Astrocyte (in vitro differentiated cells and primary cell): ENCODE measurements around the gene CAMKMT. TPM values are rescaled to one million over a fixed set of nuclear protein-coding genes. Genes with fewer than 3 reads are reported as not detected.

Experiments used
- DNase-seq: peaks from one replicate; pipeline ENCODE4 v3.0.0-alpha.2; 2010; ENCODE audit warnings: low read depth
- FAIRE-seq: peaks from 2 replicates; lab custom pipeline; 2011; peaks lifted over from hg19 to GRCh38; lab: Jason Lieb, UNC
- H2AFZ ChIP-seq: 2 replicates; pipeline ENCODE4 v1.6.0; 2012; ENCODE audit warnings: low read depth, low read length, inconsistent platforms
- H3K27ac ChIP-seq: 2 replicates; pipeline ENCODE4 v1.5.1; 2011; ENCODE audit warnings: low read depth, low read length, inconsistent platforms
- H3K27me3 ChIP-seq: 2 replicates; pipeline ENCODE4 v1.6.0; 2011; ENCODE audit warnings: low read length, inconsistent platforms; ENCODE audit not compliant: insufficient read depth
- H3K36me3 ChIP-seq: 2 replicates; pipeline ENCODE4 v1.5.1; 2011; ENCODE audit warnings: low read length, inconsistent platforms; ENCODE audit not compliant: insufficient read depth
- H3K4me1 ChIP-seq: 2 replicates; pipeline ENCODE4 v1.5.1; 2011; ENCODE audit warnings: low read length, inconsistent platforms; ENCODE audit not compliant: insufficient read depth
- H3K4me2 ChIP-seq: 2 replicates; pipeline ENCODE4 v1.6.0; 2012; ENCODE audit warnings: low read length, inconsistent platforms
- H3K4me3 ChIP-seq: 2 replicates; pipeline ENCODE4 v1.5.1; 2011; ENCODE audit warnings: low read depth, mild to moderate bottlenecking, low read length, inconsistent platforms; ENCODE audit not compliant: insufficient read depth
- H3K79me2 ChIP-seq: 2 replicates; pipeline ENCODE4 v1.6.0; 2012; ENCODE audit warnings: mild to moderate bottlenecking, low read length, inconsistent platforms; ENCODE audit not compliant: insufficient read depth
- H3K9ac ChIP-seq: 2 replicates; pipeline ENCODE4 v1.6.0; 2012; ENCODE audit warnings: mild to moderate bottlenecking, low read length, inconsistent platforms
- H3K9me3 ChIP-seq: 2 replicates; pipeline ENCODE4 v1.5.1; 2012; ENCODE audit warnings: low read depth, mild to moderate bottlenecking, low read length, inconsistent platforms; ENCODE audit not compliant: insufficient read depth
- H4K20me1 ChIP-seq: 2 replicates; pipeline ENCODE4 v1.6.0; 2012; ENCODE audit warnings: low read length, inconsistent platforms; ENCODE audit not compliant: insufficient read depth
- H3K27ac Mint-ChIP-seq: one replicate; pipeline ENCODE4 v1.8.0; 2021; ENCODE audit warnings: mild to moderate bottlenecking, mixed read lengths; ENCODE audit not compliant: unreplicated experiment
- H3K27me3 Mint-ChIP-seq: one replicate; pipeline ENCODE4 v1.8.0; 2021; ENCODE audit warnings: low read depth, mixed read lengths; ENCODE audit not compliant: unreplicated experiment
- H3K36me3 Mint-ChIP-seq: one replicate; pipeline ENCODE4 v1.8.0; 2021; ENCODE audit warnings: low read depth, mixed read lengths; ENCODE audit not compliant: unreplicated experiment
- H3K4me1 Mint-ChIP-seq: one replicate; pipeline ENCODE4 v1.8.0; 2021; ENCODE audit warnings: low read depth, mixed read lengths; ENCODE audit not compliant: unreplicated experiment
- H3K4me3 Mint-ChIP-seq: one replicate; pipeline ENCODE4 v1.8.0; 2021; ENCODE audit warnings: mild to moderate bottlenecking, moderate library complexity, mixed read lengths; ENCODE audit not compliant: unreplicated experiment
- H3K9me3 Mint-ChIP-seq: one replicate; pipeline ENCODE4 v1.8.0; 2021; ENCODE audit warnings: mild to moderate bottlenecking, mixed read lengths; ENCODE audit not compliant: unreplicated experiment
- EZH2 ChIP-seq: IDR thresholded peaks from 2 replicates; pipeline ENCODE4 v1.6.1; 2012; ENCODE audit warnings: mild to moderate bottlenecking, low read length, inconsistent platforms; ENCODE audit not compliant: insufficient read depth
- total RNA-seq: library from RNA; stranded (reverse); gene quantifications from 2 replicates; pipeline ENCODE4 v1.2.1, GENCODE V29; 2021
- TF ChIP-seq, protein P1 (sequence below): IDR thresholded peaks from 2 replicates; pipeline ENCODE4 v1.5.1; 2011; ENCODE audit warnings: low read depth, mild to moderate bottlenecking, inconsistent platforms, low read length, moderate library complexity; ENCODE audit not compliant: insufficient read depth

CAMKMT gene
- total RNA-seq, 1 donor from 2014 or later: 9.3 TPM

DNA sequence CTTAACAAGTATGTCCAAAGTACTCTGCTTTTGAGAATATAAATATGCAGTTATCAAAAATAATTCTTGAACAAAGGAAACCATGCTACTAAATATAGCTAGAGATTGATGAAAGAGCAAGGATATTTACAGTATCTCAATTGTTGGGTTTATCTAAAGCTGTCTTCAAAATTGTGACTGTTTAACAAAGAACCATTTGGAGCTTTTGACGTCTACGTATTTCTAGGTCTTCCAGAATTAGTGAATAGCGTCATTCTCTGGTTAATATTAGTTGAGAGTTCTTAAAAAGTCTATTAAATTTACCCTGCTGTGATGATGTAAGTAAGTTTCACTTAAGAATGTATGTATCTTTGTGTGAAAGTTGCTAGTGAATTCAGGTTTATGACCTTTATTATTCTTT is 356.7 kb downstream of the CAMKMT start:
- H3K36me3 ChIP-seq: no peaks in the 10 kb centered on the region
- H3K27ac ChIP-seq: no peak overlapping the region
- Mint-ChIP-seq H3K27me3 (no peaks in the 10 kb centered on the region), H3K36me3 (no peaks in the 10 kb centered on the region), H3K4me3 (no peak overlapping the region), H3K4me1 (no peaks in the 10 kb centered on the region), H3K9me3 (no peaks in the 10 kb centered on the region), H3K27ac (no peak overlapping the region)
- no peak overlapping the region for H3K4me2 ChIP-seq
- H2AFZ ChIP-seq: no peak overlapping the region
- no peak for DNase-seq
- H3K4me3 ChIP-seq: no peak overlapping the region
- no peaks in the 10 kb centered on the region for H3K4me1 ChIP-seq
- FAIRE-seq: no peak
- TF ChIP-seq, protein P1, sequence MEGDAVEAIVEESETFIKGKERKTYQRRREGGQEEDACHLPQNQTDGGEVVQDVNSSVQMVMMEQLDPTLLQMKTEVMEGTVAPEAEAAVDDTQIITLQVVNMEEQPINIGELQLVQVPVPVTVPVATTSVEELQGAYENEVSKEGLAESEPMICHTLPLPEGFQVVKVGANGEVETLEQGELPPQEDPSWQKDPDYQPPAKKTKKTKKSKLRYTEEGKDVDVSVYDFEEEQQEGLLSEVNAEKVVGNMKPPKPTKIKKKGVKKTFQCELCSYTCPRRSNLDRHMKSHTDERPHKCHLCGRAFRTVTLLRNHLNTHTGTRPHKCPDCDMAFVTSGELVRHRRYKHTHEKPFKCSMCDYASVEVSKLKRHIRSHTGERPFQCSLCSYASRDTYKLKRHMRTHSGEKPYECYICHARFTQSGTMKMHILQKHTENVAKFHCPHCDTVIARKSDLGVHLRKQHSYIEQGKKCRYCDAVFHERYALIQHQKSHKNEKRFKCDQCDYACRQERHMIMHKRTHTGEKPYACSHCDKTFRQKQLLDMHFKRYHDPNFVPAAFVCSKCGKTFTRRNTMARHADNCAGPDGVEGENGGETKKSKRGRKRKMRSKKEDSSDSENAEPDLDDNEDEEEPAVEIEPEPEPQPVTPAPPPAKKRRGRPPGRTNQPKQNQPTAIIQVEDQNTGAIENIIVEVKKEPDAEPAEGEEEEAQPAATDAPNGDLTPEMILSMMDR: no peak
- no peak for TF ChIP-seq EZH2
- H4K20me1 ChIP-seq: no peaks in the 10 kb centered on the region
- no peaks in the 10 kb centered on the region for H3K9me3 ChIP-seq
- no peaks in the 10 kb centered on the region for H3K79me2 ChIP-seq
- no peaks in the 10 kb centered on the region for H3K27me3 ChIP-seq
- no peak overlapping the region for H3K9ac ChIP-seq

DNA sequence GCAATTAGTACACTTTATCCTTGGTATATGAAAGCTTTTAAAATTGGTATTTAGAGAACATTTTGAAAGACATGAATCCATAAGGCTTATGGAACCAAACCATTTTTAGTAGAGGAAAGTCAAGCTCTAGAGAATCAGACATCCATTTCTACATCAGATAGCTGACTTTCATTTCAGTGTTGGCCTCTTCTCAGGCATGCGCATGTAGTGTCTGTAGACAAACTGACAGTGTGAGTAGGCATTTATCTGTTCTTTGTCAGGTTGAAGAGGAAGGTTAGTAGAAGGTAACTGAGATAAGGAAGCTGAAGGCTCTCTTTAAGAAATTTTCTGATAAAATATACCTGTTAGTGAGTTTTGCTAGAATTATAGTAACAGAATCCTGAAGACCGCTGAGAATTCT is 357.8 kb downstream of the CAMKMT start:
- H3K27ac ChIP-seq: no peak overlapping the region
- H2AFZ ChIP-seq: no peak overlapping the region
- Mint-ChIP-seq H3K27me3 (no peaks in the 10 kb centered on the region), H3K4me3 (no peak overlapping the region), H3K36me3 (no peaks in the 10 kb centered on the region), H3K9me3 (no peaks in the 10 kb centered on the region), H3K27ac (no peak overlapping the region), H3K4me1 (no peaks in the 10 kb centered on the region)
- no peaks in the 10 kb centered on the region for H4K20me1 ChIP-seq
- DNase-seq (no peak), FAIRE-seq (no peak)
- no peak overlapping the region for H3K9ac ChIP-seq
- no peaks in the 10 kb centered on the region for H3K9me3 ChIP-seq
- H3K79me2 ChIP-seq: no peaks in the 10 kb centered on the region
- no peaks in the 10 kb centered on the region for H3K36me3 ChIP-seq
- no peak overlapping the region for H3K4me3 ChIP-seq
- no peaks in the 10 kb centered on the region for H3K27me3 ChIP-seq
- H3K4me1 ChIP-seq: no peaks in the 10 kb centered on the region
- no peak overlapping the region for H3K4me2 ChIP-seq
- no peak for TF ChIP-seq EZH2
- TF ChIP-seq, protein P1: no peak

DNA sequence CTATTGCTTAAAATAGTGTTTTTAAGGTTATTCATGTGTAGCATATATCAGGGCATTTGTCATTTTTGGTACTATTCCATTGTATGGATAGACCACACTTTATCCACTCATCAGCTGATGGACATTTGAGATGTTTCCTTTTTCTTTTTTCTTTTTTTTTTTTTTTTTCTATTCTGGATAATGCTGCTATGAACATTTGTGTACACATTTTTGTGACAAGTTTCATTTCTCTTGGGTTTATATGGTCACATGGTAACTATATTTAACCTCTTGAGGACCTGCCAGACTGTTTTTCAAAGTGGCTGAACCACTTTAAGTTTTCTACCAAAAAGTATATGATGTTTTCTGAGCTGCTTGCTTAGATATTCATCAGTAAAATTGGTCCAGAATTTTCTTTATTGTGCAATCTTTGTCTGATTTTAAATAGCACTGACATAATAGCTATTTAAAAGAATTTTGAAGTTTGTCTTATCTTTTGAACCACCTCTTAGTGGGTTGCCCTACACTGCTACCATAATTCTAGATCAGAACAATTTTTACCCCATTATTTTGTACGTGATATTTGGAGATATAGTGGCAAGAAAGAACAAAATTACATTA is 360.4 kb downstream of the CAMKMT start:
- no peaks in the 10 kb centered on the region for H3K27me3 ChIP-seq
- Mint-ChIP-seq H3K27me3 (no peaks in the 10 kb centered on the region), H3K36me3 (no peaks in the 10 kb centered on the region), H3K9me3 (no peaks in the 10 kb centered on the region), H3K4me3 (no peak overlapping the region), H3K27ac (no peak overlapping the region), H3K4me1 (no peaks in the 10 kb centered on the region)
- no peaks in the 10 kb centered on the region for H3K9me3 ChIP-seq
- H3K36me3 ChIP-seq: no peaks in the 10 kb centered on the region
- no peak overlapping the region for H2AFZ ChIP-seq
- H3K79me2 ChIP-seq: no peaks in the 10 kb centered on the region
- H3K4me1 ChIP-seq: no peaks in the 10 kb centered on the region
- H3K27ac ChIP-seq: no peak overlapping the region
- H4K20me1 ChIP-seq: no peaks in the 10 kb centered on the region
- H3K9ac ChIP-seq: no peak overlapping the region
- H3K4me3 ChIP-seq: no peak overlapping the region
- DNase-seq: no peak
- FAIRE-seq: no peak
- TF ChIP-seq EZH2: no peak
- TF ChIP-seq, protein P1: no peak
- no peak overlapping the region for H3K4me2 ChIP-seq
